ENCODE data around the gene RTL1.

- TF ChIP-seq EZH2 (IDR thresholded peaks at IDR 0.05) (no peak), POLR2AphosphoS5 (IDR thresholded peaks at IDR 0.05; ENCODE audit: borderline replicate concordance, low read depth, low read length) (no peak)
Observed at GRCh38 chr14:100874411-100875091, 29.0 kb downstream of the RTL1 start.
